Measurements from ENCODE around the gene PREX1. TPM values are rescaled to one million over a fixed set of nuclear protein-coding genes. Genes with fewer than 3 reads are reported as not detected.

Gene PREX1
- total RNA-seq, 1 donor from 2014 or later: 66.0 TPM

DNA sequence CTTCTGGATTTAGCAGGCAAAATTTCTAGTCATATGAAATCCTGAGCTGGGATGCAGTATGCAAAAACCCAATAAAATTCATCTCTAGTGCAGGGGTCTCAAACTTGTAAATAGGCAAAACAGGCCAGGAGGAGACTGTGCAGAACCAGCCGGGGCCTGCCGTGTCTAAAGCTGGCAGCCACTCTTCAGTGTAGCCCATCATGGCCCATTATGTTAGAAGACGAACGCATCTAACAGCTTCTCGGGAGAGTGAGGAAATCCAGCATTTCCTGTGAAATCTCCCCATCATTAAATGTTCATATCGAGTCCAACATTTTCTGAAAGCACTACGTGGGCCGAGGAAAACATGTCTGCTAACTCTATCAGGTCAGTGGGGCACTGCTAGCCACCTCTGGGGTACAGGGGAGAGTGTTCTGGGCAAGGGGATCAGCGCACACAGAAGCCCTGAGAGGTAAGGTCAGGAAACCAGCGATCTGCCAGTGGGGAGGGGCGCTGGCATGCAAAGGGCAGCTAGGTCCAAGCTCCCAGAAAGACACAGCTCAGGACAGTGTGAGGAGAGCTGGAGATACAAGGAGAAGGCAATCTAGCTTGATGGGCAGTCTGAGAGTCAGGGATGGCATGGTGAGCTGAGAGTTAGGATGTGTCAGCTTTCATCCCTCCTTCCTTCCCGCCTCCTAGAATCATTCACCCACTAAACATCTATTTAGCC, 144.2 kb downstream of the PREX1 start:
- DNase-seq (no peak), ATAC-seq (no peak)
- Histone ChIP-seq H3K4me3 (no peak overlapping the region), H3K36me3 (peaks cover 6% of the 10 kb centered on the region), H3K4me1 (peaks cover 55% of the 10 kb centered on the region), H3K27ac (peak overlapping the region; percentile 44), H3K27me3 (no peaks in the 10 kb centered on the region), H3K9me3 (no peaks in the 10 kb centered on the region)
- intact Hi-C loops (cut with DNase I): no loop called here
- TF ChIP-seq, protein P1, sequence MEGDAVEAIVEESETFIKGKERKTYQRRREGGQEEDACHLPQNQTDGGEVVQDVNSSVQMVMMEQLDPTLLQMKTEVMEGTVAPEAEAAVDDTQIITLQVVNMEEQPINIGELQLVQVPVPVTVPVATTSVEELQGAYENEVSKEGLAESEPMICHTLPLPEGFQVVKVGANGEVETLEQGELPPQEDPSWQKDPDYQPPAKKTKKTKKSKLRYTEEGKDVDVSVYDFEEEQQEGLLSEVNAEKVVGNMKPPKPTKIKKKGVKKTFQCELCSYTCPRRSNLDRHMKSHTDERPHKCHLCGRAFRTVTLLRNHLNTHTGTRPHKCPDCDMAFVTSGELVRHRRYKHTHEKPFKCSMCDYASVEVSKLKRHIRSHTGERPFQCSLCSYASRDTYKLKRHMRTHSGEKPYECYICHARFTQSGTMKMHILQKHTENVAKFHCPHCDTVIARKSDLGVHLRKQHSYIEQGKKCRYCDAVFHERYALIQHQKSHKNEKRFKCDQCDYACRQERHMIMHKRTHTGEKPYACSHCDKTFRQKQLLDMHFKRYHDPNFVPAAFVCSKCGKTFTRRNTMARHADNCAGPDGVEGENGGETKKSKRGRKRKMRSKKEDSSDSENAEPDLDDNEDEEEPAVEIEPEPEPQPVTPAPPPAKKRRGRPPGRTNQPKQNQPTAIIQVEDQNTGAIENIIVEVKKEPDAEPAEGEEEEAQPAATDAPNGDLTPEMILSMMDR (IDR thresholded peaks at IDR 0.05): no peak

DNA sequence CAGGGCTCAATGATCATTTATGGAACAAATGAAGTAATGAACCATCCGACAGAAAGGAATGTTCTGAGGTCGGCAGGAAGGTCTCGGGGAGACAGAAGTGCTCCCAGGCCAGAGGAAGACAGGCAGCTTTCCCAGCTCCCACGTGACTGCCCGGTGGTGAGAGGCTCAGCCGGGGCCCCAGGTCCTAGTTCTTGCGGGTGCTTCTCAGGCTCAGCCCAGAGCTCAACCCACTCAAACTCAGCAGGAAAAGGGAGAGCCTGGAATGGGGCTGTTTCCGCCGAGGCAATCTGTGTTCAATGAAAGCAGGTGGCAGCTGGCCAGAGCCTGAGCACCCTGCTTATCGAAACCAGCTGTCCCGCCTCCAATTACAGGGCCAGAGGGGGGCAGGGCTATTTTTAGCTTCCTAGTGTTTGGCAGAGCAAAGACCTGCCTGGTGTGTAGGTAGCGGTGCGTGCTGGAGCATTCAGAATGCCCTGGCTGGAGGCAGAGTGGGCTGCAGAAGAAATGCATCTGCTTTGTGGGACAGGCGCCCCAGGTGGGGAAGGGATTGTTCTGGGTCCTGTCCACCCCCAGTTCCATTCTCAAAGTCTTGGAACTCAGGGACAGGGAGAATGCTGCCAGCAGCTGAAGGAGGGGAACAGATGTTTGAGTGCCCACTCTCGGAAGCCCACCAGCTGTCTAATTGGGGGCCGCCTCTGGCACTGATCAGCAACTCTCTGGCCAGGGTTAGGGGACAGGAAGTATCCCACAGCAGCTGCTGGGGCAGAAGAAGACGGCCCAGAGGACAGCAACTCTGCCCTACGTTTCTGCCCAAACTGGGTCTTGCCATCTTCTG, 145.1 kb downstream of the PREX1 start:
- ATAC-seq: peak; percentile 80
- intact Hi-C loops (cut with DNase I): no loop called here
- peaks cover 6% of the 10 kb centered on the region for H3K36me3 ChIP-seq

DNA sequence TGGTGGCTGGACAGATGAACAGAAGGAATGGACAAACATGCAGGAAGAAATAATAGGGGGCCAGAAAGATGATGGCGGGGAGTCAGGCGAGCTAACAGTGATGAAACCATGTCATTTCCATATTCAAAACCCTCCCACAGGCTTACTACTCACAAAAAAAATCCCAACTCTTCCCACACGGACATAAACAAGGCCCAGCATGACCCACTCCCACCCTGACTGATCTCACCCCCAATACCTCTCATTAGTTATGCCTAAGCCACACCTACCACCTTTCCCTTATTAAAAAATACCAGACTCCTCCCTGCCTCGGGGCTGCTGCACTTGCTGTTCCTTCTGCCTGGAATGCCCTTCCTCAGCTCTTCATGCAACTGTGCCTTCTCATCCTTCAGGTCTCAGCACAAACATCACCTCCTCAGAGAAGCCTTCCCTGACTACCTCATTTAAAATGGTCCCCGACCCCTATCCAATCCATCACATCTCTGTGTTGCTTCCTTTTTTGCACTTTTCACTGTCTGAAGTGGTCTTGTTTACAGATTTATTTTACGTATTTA, 145.8 kb downstream of the PREX1 start:
- Histone ChIP-seq H3K36me3 (peaks cover 6% of the 10 kb centered on the region), H3K9me3 (no peaks in the 10 kb centered on the region), H3K4me1 (peaks cover 48% of the 10 kb centered on the region), H3K4me3 (no peak overlapping the region), H3K27ac (peak overlapping the region; percentile 44), H3K27me3 (no peaks in the 10 kb centered on the region)
- ATAC-seq (no peak), DNase-seq (no peak)
- TF ChIP-seq, protein P1 (IDR thresholded peaks at IDR 0.05): no peak
- intact Hi-C loops (cut with DNase I): no loop called here

More for the DNA sequence above, 145.1 kb downstream of the PREX1 start:
- Histone ChIP-seq H3K27me3 (no peaks in the 10 kb centered on the region), H3K4me1 (peaks cover 55% of the 10 kb centered on the region), H3K4me3 (no peak overlapping the region), H3K27ac (peak overlapping the region; percentile 44), H3K9me3 (no peaks in the 10 kb centered on the region)
- TF ChIP-seq, protein P1 (IDR thresholded peaks at IDR 0.05): no peak
- DNase-seq: peak; percentile 92

DNA sequence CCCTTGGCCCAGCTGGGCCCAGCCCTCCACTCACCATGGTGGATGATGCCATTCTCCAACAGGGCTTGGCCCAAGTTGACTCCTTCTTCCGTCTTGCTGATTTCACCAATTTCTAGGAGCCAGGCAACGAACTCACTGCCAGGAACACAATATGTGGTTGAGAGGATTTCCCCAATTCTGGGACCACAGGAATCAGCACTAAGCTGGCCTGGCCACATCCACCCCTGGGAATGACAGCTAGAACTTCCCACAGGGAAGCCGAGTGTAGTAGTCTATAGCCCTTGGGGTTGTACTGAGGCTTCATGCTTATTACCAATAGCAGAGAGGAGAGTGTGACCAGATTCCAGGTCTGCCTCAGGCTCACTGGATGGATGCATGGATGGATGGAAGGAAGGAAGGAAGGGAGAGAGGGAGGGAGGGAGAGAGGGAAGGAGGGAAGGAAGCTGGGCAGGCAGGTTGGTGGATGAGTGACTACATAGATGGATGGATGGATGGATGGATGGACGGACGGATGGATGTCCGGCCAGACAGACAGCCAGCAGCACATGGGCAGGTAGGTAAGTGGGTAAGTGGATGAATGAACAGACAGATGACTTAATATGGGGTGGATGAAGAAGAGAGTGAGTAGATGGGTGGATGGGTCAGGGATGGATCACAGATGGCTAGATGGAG, 146.5 kb downstream of the PREX1 start:
- ATAC-seq (no peak), DNase-seq (no peak)
- TF ChIP-seq, protein P1 (IDR thresholded peaks at IDR 0.05): no peak
- Histone ChIP-seq H3K4me1 (peaks cover 41% of the 10 kb centered on the region), H3K4me3 (no peak overlapping the region), H3K27me3 (no peaks in the 10 kb centered on the region), H3K36me3 (peaks cover 6% of the 10 kb centered on the region), H3K9me3 (no peaks in the 10 kb centered on the region), H3K27ac (no peak overlapping the region)
- intact Hi-C loops (cut with DNase I): no loop called here

DNA sequence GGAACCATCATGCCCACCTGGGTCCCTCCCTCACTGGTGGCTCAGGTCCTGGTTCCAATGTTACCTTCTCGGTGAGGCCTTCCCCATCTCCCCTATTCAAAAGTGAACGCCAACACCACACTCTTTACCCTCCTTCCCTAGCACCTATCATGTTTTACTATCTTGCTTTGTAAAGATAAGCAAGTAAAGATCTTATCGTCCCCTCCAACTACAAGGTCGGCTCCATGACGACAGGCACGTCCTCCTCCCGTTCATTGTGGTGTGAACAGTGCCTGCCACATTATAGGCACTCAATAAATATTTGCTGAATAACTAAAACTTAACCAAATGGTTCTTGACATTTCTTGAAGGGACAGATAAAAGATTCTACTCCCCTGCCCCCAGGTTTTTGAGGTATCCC, 147.1 kb downstream of the PREX1 start:
- no peaks in the 10 kb centered on the region for H3K27me3 ChIP-seq
- DNase-seq: no peak
- peaks cover 35% of the 10 kb centered on the region for H3K4me1 ChIP-seq
- TF ChIP-seq, protein P1 (IDR thresholded peaks at IDR 0.05): no peak
- no peak overlapping the region for H3K27ac ChIP-seq
- no peak overlapping the region for H3K4me3 ChIP-seq
- H3K9me3 ChIP-seq: no peaks in the 10 kb centered on the region
- no peak for ATAC-seq
- H3K36me3 ChIP-seq: peaks cover 12% of the 10 kb centered on the region
- intact Hi-C loops (cut with DNase I): no loop called here

All from upper lobe of right lung (tissue), 1 donor.